Stimulated activated CD8-positive, alpha-beta memory T cell treated with anti-CD3 and anti-CD28 coated beads, Interleukin-2, amount 100 ng/mL, for 48 hours (primary cell): ENCODE results near the gene UGT2B11.
"Not testable (repeated sequence)": the region's sequence is repeated elsewhere in the genome, so short reads cannot be mapped to it uniquely, and the experiment has no call there.

ENCODE experiments used
- DNase-seq, 2 donors: peaks; one replicate each; pipeline ENCODE4 v3.0.0-alpha.2; 2020; ENCODE audit warnings: low read depth in 2 of 2

UGT2B11 gene

DNA sequence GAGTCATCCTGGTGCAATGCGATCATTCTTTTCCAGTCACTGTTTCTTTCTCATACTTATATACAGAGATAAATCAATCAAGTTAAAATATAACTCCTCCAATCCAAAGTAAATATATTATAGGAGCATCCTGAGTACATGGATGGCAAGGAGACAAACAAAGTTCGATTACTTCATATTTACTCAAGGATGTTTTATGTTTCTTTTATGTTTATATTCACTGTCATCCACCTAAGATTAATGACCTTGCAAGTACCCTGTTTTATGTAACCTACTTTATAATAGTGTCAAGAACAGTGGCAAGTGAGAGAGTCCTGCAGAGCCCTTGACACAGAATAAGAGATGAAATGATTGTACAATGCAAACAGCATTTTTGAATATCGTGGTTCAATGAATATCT is at the start of gene UGT2B11:
UGT2B11 (minus strand) TSS at position 33 of the 400 bp plus-strand sequence; CDS start at position 7, 26 bp downstream.
- no peak for DNase-seq

DNA sequence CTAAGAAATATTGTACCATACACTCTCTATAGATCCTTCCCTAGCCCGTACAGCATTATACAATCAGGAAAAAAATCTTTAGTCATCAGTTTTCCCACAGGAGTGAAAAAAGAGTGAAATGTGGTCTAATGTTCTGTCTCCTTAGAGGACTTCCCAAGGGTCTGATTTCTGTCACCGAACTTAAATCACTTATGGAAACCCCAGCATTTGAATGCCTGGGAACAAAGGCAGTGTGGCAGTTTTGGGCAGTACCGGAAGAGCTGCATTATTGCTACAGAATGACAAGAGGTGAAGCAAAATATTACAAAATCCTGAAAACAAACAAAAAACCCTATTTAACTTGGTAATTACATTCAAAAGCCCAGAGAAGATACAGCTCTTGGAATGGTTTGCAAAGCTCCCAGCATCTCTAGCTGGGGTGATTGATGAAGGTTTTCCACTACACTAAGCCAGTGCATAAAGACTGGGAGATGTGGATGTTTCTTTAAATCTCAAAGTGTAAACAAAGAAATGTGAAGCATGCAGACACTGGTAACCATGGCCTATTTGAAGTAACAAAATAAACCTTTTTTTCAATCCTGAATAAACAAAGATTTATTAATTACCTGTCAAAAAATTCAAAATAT is 38.7 kb upstream of the UGT2B11 start:
- not testable (repeated sequence) for DNase-seq

DNA sequence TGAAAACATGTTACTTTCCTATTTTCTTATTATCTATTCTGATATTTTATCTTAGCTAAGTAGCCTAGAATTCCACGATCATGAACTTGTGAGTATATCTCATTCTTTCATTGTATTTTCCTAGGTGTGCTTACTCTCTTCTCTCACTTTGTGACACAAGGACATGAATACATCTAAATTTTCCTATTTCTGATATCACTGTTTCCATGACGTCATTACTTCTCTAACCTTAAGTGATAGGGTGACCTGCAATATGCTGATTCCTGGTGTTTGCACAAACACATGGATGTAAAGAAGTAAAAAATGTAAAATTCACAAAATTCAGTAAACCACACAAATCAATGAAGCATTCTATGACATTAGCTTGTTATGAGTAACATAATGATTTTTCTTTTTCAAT is 36.3 kb upstream of the UGT2B11 start:
- not testable (repeated sequence) for DNase-seq

DNA sequence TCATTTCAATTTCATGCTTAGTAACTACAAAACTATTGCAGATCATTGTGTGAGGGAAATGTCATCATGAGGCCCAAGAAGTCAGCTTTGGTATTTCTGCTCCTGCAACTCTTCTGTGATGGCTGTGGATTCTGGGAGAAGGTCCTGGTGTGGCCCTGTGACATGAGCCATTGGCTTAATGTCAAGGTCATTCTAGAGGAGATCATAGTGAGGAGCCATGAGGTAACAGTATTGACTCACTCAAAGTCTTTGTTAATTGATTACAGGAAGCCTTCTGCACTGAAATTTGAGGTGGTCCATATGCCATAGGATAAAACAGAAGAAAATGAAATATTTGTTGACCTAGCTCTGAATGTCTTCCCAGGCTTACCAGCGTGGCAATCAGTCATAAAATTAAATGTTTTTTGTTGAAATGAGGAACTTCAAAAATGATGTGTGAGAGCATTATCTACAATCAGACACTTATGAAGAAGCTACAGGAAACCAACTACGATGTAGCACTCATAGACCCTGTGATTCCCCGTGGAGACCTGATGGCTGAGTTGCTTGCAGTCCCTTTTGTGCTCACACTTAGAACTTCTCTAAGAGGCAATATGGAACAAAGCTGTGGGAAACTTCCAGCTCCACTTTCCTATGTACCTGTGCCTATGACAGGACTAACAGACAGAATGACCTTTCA is 28.2 kb upstream of the UGT2B11 start:
- DNase-seq = not testable (repeated sequence)

DNA sequence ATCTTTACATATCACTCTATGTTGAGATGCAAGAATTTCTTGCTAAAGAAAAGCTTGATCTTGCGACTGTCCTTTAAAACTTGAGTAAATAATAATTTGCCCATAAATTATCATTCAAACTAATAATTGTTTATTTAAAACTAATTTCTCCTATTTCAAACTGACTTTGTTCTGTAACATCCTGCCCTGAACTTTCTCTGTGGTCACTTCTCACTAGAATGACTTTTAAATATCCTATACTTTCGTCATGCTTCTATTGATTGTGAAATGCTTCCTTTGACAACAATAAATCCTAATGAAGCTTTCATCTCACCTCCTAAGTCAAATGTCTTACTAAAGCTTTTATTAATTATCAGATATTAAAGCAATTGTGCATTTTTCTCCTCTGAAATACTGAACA is 27.2 kb upstream of the UGT2B11 start:
- not testable (repeated sequence) for DNase-seq

DNA sequence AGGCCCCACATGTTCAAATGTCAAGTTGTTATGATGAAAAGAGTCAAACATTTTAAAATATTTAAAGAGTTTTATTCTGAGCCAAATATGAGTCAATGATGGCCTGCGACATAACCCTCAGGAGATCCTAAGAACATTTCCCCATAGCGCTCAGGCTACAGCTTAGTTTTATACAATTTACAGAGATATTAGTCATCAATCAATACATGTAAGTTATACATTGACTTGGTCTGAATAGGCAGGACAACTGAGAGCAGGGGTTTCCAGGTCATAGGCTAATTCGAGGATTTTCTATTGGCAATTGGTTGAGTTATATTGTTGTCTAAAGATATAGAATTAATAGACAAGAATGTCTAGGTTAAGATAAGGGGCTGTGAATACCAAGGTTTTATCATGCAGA is 26.2 kb upstream of the UGT2B11 start:
- not testable (repeated sequence) for DNase-seq

DNA sequence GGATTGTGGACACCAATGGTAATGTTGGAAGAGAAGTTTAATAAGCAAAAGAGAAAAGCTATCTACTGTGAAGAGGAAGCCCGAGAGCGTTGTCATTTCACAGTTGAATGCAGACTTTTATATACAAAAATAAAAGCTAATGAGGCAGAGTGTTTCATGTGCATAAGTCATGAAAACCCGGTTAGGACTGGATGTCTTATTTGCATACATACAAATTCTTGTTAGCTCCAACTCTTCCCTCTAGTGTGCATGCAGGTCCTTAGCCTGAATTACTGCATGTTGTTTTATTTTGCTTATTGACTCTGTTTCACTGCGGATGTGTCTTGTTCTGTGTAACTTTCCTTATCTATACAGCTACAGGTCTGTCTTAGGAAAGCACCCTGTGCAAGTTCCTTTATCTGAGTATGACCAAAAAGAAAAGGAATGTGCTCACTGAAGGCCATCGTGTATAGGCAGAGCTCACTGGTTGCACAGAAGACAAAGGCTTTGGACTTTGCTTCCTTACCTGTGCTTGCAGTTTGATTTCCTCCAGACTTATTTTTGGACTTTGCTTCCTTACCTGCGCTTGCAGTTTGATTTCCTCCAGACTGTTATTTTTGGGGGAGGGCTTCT is 25.1 kb upstream of the UGT2B11 start:
- DNase-seq = no peak

DNA sequence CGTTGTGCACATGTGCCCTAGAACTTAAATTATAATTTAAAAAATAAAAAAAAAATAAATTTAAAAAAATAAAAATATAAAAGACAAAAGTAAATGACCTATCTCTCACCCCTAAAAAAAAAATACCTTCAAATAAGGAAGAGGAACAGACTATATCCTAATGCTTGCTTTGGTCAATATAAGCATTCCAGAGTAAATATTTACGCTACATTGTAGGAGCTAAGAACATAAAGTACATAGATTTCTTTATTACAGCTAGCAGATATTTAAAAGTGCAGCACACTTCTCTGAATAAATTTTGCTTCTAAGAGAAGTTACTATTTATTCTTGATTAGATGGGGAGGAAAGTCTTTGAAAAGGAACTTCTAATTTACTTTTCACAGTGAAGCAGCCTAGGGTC is 24.5 kb upstream of the UGT2B11 start:
- DNase-seq = no peak

DNA sequence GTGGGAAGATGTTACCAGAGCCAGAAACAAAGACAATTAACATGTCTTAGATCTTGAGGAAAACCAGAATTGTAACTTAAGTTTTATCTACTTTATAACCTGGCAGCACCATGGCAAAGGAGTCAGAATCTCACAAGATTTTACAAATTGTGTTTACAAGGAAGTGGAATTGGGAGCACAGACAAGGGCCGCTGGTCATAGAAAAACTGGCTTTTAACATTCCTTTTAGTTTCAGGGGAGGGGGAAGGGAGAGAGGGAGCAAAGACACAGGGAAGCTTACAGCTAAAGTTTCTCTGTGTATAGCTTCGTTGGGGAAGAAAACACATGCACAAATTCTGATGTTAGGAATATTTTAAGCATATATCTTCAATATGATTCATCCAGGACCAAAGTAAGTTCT is 10.3 kb upstream of the UGT2B11 start:
- DNase-seq = no peak

DNA sequence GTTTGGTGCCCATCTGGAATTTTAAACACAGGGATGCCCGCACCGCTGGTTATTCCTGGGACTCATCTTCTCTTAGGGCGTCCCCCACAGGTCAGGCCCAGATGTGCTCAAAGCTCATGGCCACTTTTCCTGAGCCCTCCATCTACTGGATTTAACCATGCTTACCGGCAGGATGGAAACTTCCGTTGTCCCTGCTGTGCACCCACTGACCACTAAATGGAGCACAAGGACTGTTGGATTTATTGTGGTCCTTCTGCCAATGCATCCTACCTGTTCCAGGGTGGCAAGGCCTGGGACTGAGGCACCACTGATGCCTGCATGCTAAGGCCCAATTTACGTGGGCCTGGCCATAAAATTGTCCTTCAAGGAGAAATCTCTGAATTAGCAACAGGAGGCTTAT is 8.7 kb upstream of the UGT2B11 start:
- DNase-seq = not testable (repeated sequence)

DNA sequence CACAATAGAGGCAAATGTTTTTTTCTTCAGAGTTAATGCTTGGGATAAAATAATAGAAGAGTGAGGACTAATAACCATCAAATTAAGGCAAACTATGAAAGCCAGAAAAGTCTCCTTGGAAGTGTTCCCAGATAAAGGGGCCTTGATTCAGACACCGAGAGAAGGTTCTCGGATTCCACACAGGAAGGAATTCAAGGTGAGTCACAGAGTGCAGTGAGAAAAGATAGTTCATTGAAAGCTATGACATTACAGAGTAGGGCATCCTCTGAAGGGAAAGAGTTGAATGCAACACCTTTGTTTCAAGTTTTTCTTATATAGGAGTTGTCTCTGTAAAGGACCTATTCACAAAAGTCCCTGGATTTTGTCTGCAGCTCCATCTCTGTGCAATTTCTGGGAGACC is 3.9 kb upstream of the UGT2B11 start:
- not testable (repeated sequence) for DNase-seq

DNA sequence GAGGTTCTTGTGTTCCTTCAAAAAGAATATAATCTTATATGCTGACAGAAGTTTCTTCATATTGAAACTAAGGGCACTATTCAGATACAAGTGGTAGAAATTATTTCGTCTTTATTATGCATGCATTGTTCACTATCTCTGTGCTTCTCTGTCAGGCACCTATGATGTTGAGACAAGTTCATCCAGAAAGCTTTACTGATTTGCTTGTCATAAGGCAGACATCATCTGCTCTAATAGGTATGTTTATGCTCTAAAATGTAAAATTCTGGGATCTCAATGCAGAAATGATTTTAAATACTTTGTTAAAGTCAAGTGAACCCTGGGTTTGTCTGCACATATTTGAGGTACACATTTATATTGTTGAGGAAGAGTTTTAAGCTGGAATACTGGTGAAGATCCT is 3.6 kb downstream of the UGT2B11 start:
- no peak for DNase-seq

DNA sequence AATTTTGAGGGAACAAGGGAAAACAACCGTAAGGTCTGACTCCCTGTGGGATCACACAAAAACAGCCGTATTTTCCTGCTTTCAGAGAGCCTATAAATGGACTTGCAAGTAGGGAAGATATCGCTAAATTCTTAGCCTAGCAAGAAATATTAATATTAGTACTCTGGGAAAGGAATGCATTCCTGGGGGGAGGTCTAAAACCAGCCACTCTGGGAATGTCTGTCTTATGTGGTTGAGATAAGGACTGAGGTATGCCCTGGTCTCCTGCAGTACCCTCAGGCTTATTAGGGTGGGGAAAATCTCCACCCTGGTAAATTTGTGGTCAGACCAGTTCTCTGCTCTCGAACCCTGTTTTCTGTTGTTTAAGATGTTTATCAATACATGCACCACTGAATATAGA is 16.0 kb downstream of the UGT2B11 start:
- DNase-seq = not testable (repeated sequence)

DNA sequence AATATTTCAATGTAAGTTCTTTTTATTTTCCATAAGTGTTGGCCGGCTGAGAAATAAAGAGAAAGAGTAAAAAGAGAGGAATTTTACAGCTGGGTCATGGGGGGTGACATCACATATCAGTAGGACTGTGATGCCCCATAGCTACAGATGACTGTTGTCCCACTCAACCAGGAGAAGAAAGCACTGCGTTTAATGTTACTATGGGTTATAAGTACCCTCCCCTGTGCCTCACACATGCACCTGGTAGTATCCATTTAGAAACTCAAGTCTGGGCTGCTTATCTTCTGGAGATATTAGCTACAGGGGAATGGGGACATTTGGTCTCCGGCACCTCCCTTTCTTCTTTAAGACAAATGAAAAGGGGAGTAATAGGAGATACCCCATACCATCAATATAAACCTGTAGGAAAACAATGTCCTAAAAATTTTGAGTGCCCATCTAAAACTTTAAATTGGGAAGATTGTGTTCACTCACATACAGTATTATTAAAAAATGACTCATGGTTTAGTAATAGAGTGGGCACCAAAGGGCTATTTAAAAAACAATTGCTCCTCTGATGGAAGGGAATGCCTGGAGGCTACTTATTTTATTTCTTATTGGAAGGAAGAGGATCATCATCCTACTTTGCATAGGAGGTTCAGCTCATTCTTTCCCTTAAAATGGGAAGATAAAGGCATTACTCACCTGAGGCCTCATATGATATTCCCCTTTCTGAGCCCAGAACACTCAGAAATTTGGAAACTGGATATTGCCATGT is 18.2 kb downstream of the UGT2B11 start:
- no peak for DNase-seq

DNA sequence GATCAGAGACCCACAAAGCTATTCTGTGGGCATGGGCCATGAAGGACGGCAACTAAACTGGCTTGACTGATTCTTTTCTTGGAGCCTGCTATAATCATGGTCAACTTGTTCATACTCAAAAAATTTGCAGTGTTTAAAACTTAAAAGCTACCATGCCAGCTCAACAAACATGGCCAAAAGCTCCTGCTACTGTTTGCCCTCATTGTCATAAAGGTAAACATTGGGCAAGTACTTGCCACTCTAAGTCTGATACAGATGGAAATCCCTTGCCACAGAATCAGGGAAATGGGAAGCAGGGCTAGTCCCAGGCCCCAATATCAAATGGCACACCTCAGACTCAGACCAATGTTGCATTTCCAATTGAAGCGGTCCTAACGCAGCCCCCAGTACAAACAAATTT is 20.4 kb downstream of the UGT2B11 start:
- DNase-seq = no peak

DNA sequence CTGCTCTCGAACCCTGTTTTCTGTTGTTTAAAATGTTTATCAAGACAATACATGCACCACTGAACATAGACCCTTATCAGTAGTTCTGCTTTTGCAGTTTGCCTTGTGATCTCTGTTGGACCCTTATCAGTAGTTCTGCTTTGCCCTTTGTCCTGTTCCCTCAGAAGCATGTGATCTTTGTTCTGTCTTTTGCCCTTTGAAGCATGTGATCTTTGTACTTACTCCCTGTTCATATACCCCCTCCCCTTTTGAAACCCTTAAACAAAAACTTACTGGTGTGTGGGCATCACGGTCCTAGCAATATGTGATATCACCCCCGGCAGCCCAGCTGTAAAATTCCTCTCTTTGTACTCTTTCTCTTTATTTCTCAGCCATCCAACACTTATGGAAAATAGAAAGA is 22.6 kb downstream of the UGT2B11 start:
- not testable (repeated sequence) for DNase-seq

DNA sequence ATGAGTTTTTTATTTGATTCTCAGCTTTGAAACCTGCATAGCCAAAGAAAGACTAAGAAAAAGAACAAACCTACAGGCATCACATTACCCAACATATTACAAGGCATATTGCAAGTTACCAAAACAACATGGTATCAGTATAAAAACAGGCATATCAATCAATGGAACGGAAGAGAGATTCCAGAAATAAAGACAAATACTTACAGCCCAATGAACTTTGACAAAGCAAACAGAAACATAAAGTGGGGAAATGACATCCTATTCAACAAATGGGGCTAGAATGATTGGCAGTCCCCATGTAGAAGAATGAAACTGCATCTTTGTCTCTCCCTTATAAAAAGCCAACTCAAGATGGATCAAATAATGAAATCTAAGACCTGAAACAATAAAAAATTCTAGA is 23.9 kb downstream of the UGT2B11 start:
- not testable (repeated sequence) for DNase-seq

DNA sequence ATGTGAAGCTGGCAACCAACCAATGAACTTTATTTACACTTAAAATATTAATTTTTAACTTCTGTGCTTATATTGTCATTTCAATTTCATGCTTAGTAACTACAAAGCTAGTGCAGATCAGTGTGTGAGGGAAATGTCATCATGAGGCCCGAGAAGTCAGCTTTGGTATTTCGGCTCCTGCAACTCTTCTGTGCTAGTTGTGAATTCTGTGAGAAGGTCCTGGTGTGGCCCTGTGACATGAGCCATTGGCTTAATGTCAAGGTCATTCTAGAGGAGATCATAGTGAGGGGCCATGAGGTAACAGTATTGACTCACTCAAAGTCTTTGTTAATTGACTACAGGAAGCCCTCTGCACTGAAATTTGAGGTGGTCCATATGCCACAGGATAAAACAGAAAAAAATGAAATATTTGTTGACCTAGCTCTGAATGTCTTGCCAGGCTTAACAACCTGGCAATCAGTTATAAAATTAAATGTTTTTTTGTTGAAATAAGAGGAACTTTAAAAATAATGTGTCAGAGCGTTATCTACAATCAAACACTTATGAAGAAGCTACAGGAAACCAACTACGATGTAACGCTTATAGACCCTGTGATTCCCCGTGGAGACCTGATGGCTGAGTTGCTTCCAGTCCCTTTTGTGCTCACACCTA is 32.9 kb downstream of the UGT2B11 start:
- DNase-seq = not testable (repeated sequence)

DNA sequence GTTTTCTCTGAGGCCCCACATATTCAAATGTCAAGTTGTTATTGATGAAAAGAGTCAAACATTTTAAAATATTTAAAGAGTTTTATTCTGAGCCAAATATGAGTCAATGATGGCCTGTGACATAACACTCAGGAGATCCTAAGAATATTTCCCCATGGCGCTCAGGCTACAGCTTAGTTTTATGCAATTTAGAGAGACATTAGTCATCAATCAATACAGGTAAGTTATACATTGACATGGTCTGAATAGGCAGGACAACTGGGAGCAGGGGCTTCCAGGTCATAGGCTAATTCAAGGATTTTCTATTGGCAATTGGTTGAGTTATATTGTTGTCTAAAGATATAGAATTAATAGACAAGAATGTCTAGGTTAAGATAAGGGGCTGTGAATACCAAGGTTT is 34.7 kb downstream of the UGT2B11 start:
- not testable (repeated sequence) for DNase-seq

DNA sequence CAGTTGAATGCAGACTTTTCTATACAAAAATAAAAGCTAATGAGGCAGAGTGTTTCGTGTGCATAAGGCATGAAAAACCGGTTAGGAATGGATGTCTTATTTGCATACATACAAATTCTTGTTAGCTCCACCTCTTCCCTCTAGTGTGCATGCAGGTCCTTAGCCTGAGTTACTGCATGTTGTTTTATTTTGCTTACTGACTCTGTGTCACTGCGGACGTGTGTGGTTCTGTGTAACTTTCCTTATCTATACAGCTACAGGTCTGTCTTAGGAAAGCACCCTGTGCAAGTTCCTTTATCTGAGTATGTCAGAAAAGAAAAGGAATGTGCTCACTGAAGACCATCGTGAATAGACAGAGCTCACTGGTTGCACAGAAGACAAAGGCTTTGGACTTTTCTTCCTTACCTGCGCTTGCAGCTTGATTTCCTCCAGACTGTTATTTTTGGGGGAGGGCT is 35.8 kb downstream of the UGT2B11 start:
- not testable (repeated sequence) for DNase-seq

DNA sequence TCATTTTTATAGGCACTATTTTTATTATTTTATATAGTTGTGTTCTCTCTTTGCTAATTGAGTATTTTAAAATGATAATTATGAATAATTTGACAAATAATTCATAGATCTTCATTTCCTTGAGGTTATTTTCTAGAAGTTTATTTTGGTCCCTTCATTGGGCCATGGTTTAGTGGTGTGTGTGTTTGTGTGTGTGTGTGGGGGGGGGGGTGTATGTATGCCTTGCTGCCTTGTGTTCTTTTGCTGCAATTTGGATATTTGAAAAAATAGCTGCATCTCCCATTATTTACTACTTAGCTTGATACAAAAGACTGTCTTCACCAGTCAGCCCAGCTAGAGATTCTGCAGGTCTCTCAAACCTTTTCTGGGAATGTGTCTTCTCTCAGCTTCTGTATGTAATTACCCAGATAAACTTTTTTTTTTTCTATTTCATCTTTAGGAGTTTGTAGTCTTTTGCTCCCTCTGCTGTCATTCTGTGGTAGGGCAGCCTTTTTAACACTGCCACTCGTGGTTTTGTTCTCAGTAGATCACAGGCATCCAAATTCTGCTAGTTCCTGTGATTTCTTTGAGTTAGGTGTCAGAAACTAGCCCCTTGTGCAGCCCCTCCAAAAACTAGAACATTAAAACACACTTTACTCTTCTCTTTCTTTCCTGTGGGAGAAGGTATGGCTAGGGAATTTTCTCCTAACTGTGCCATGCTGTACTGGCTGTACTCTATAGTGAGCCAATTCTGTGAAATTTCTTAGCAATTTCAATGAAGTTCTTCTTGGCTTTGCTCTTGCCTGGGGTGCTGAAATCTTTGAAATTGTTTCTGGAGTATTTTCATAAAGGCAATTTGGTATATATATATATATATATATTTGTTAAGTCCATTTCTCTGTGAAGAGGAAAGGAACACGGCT is 44.1 kb downstream of the UGT2B11 start:
- DNase-seq = not testable (repeated sequence)
